ENCODE results near the gene TXNL1. TPM values are rescaled to one million over a fixed set of nuclear protein-coding genes. Genes with fewer than 3 reads are reported as not detected.

TXNL1 gene
- total and polyA plus RNA-seq, 4 donors = 36.4 to 49.6 (median 44.4) TPM

DNA sequence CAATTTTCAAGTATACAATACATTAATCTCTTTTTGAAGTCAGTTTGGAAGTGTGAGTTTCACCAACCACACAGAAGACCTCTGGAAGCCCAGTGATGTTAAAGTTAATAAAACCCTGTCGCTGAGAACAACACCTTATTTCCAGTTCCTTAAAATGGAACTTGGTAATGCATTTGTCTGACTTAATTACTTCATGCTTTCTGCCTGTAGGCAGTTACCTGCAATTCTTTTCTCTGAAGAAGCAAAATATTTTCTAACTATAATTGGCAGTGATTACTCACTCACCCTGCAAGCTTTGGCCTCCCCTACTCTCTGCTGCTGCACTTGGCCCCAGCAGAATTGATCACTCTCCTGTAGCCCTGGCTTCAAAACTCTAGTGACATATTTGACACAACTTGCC is 81.5 kb downstream of the TXNL1 start:
- DNase-seq (no peak), ATAC-seq (ENCODE audit: low FRiP score) (no peak)
- no peaks in the 10 kb centered on the region for H3K4me1 ChIP-seq (ENCODE audit: control insufficient read depth in 1 of 2, insufficient read depth in 2 of 2, low read length in 2 of 2)
- intact Hi-C loops (cut with DNase I) = no loop called here
- H3K27me3 ChIP-seq (ENCODE audit: control insufficient read depth in 1 of 2, insufficient read depth in 2 of 2, low read length in 1 of 2) = no peaks in the 10 kb centered on the region
- H3K27ac ChIP-seq (ENCODE audit: low read depth in 1 of 2, low read length in 2 of 2) = no peak overlapping the region
- no peaks in the 10 kb centered on the region for H3K36me3 ChIP-seq (ENCODE audit: control insufficient read depth in 1 of 2, insufficient read depth in 2 of 2, low read length in 1 of 2)
- no peak overlapping the region for H3K4me3 ChIP-seq (ENCODE audit: low read length in 2 of 2)
- 82 to 93% methylated on average over 1 of the region's 1 CpG for WGBS, 2 donors
- no peaks in the 10 kb centered on the region for H3K9me3 ChIP-seq (ENCODE audit: control insufficient read depth, low read length)

DNA sequence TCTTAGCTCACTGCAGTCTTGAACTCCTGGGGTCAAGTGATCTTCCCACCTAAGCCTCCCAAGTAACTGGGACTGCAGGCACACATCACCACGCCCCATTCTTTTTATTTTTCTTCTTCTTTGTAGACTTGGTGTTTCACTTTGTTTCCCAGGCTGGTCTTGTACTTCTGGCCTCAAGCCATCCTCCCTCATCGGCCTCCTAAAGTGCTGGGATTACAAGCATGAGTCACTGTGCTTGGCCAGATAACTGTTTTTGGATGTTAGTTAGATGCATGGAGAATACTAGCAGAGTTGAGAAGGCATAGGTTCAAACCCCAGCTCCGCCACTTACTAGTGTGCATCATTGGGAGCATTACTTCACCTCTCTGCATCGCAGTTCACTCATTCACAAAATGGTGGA is 88.3 kb downstream of the TXNL1 start:
- Histone ChIP-seq H3K4me3 (ENCODE audit: low read length in 2 of 2) (no peak overlapping the region), H3K27ac (ENCODE audit: low read depth in 1 of 2, low read length in 2 of 2) (no peak overlapping the region), H3K27me3 (ENCODE audit: control insufficient read depth in 1 of 2, insufficient read depth in 2 of 2, low read length in 1 of 2) (no peaks in the 10 kb centered on the region), H3K36me3 (ENCODE audit: control insufficient read depth in 1 of 2, insufficient read depth in 2 of 2, low read length in 1 of 2) (no peaks in the 10 kb centered on the region), H3K4me1 (ENCODE audit: control insufficient read depth in 1 of 2, insufficient read depth in 2 of 2, low read length in 2 of 2) (no peaks in the 10 kb centered on the region), H3K9me3 (ENCODE audit: control insufficient read depth, low read length) (no peaks in the 10 kb centered on the region)
- DNase-seq = no peak
- intact Hi-C loops (cut with DNase I) = no loop called here
- ATAC-seq (ENCODE audit: low FRiP score) = no peak
- WGBS, 2 donors = 76 to 77% methylated on average over 4 of the region's 4 CpGs

Other genes starting within 250 kb of the TXNL1 start
- 10 to 100 TPM; 32.7 to 46.6 TPM for gene WDR7, start 12.8 kb upstream of the TXNL1 start, total RNA-seq
- gene WDR7, start 12.8 kb upstream of the TXNL1 start, polyA plus RNA-seq = 1 to 10 TPM; 6.5 to 8.4 TPM